ENCODE results near the gene ZFP1. TPM values are rescaled to one million over a fixed set of nuclear protein-coding genes. Genes with fewer than 3 reads are reported as not detected.

The ZFP1 gene
- 11.8 TPM for polyA plus RNA-seq (2013, experiment 1 of 2; ENCODE audit: insufficient read length)
- 11.2 TPM for polyA plus RNA-seq (2013, experiment 2 of 2; ENCODE audit: insufficient read length)

DNA sequence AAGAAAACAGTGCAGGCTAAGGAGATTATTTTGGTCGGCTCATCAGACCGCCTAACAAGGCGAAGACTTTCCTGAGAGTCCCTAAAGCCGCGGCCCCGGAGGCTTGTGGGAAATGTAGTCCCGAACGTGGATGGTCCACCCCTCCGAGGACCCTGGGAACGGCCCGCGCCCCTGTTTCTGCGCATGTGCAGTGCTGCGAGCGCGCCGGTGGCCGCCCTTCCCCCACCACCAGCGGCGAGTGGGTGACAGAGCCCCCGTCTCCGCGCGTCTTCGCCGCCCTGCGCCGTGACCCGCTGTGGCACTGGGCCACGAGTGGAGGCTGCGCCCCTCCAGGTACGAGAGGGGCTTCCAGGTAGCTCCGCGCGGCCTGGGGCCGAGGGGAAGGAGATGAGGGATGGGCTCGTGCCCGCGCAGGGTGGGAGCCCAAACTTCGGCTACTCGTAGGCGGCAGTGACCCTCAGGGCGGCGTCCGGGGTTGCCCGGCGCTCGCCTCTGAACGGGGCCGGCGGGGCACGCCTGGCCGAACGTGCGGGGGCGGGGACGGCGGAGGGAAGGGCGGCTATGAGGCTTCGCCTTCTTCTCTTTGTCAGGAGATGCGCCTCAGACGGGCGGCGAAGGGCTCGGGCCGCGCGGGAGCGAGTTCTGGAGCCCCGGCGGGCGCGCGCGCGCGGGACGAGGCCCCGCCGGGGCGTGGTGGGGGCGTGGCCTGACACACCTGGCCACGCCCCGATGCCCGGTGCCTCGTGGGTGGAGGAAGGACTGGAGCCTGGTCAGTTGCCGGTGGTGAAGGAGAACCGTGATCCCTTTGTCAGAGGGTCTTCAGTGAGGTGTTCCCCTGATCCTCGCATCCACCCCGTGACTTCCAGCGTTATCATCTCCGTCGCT, at the start of gene ZFP1:
Gene ZFP1, plus strand, starts transcription at position 214 of the 885 bp plus-strand sequence. CDS start 4,428 bp downstream, outside the sequence.
- peak; percentile 93 for DNase-seq

- DNase-seq, result no peak
Measured at GRCh38 chr16:75099075-75099667, 49.2 kb upstream of the ZFP1 start.

GRCh38 chr16:75099738-75100602, 48.4 kb upstream of the ZFP1 start:
- no peak for DNase-seq

GRCh38 chr16:75100603-75100990, 47.7 kb upstream of the ZFP1 start:
- DNase-seq, result no peak

- no peak for DNase-seq
Measured at GRCh38 chr16:75101635-75102034, 46.7 kb upstream of the ZFP1 start.

DNA sequence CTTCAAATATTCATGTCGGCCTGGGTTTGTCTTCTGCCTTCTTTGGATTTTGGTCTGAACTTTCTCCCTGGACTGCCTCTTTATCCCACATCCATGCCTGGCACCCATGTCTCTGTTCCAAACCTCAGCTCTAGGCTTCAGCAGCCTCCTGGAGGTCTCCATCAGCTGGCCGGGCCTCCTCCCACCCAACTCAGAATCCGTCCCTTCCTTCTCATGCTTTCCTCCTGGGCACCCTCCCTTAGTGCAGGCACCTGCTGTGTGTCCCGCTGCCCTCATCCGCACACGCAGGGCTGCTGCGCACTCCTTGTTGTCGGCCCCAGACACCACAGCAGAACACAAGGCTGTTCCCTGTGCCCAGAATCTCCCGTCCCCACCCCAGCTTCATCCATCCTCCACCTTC, 45.7 kb upstream of the ZFP1 start:
- DNase-seq, result no peak

- no peak for DNase-seq
Measured at GRCh38 chr16:75103994-75104393, 44.3 kb upstream of the ZFP1 start.

- no peak for DNase-seq
Measured at GRCh38 chr16:75104836-75105235, 43.5 kb upstream of the ZFP1 start.

DNA sequence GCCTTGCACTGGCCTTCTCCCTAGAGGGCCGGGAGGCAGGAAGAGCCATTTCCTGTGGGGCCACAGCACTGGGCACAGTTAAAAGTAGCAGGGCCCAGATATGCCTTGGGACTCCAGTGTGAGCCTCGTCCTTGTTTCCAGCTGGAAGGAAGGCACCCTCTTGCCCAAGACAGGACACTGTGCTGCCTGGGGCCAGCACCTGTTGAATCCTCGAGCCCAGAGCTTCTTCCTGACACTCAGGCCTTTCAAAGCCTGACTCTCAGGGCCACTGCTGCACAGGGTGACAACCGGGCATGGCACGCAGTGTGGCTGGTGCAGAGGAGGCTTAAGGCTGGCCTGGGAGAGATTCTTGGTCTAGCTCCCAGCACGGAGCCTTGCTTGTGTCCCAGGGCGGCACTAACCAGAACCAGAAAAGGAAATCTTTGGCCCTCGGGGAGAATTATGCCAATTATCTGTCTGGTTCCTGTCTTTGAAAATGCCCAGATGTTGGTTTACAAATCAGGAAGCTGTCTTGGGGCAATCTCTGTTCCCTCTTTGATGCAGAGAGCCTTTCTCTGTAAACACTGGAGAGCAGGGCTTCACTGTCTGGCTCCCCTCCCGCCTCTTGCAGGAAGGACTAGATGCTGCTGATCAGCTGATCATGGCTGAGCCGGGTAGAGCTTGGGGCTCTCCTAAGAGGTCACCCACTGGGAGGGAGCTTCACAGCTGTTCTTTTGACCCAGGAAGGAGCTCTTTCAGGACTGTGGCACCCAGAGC, 42.8 kb upstream of the ZFP1 start:
- no peak for DNase-seq

- no peak for DNase-seq
Measured at GRCh38 chr16:75106351-75107274, 41.7 kb upstream of the ZFP1 start.

GRCh38 chr16:75107505-75107904, 40.8 kb upstream of the ZFP1 start:
- no peak for DNase-seq

GRCh38 chr16:75108792-75109731, 39.3 kb upstream of the ZFP1 start:
- DNase-seq, result peak; percentile 88

DNA sequence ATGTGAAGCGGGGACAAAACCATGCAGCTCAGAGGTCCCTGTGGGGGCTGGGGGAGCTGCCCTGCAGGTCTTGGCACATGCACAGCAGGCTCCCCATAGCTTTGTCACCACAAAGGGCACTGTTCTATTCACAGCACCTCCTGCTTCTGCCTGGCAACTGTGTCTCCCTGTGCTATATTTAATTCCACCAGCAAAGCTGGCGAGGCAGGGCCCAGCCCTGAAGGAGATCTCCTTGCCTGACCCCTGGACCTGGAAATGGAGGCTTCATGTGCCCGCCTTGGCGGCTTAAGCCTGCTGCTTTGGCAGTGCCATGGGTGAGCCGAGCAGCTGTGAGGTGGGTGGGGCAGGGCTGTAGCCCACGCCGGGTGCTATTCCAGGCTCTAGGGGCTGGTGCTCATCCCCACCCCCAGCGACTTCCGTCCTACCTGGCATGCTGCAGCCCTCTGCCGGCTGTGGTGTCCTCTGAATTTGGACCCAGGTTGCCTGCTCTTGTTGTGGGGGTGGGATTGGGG, 38.5 kb upstream of the ZFP1 start:
- DNase-seq, result no peak

- peak; percentile 83 for DNase-seq
Measured at GRCh38 chr16:75110637-75111513, 37.4 kb upstream of the ZFP1 start.

DNA sequence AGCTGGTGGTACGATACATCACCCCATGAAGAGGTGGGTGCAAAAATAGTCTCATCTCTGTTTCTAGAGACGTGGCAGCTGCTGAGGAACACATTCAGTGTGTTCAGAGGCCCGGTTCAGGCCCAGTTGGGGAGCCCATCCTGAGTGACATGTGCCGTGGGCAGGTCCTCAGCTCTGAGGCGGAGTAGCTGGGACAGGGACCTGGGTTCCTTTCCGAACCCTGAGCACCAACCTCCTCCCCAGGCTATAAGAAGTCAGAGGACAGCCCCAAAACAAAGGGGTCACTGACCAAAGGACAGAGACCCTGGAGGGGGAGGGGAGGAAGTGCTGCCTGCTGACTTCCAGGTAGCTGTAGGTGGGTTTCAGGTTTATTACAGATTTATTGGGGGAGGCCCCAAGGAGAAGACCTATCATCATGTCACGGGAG, 36.8 kb upstream of the ZFP1 start:
- DNase-seq, result no peak

DNA sequence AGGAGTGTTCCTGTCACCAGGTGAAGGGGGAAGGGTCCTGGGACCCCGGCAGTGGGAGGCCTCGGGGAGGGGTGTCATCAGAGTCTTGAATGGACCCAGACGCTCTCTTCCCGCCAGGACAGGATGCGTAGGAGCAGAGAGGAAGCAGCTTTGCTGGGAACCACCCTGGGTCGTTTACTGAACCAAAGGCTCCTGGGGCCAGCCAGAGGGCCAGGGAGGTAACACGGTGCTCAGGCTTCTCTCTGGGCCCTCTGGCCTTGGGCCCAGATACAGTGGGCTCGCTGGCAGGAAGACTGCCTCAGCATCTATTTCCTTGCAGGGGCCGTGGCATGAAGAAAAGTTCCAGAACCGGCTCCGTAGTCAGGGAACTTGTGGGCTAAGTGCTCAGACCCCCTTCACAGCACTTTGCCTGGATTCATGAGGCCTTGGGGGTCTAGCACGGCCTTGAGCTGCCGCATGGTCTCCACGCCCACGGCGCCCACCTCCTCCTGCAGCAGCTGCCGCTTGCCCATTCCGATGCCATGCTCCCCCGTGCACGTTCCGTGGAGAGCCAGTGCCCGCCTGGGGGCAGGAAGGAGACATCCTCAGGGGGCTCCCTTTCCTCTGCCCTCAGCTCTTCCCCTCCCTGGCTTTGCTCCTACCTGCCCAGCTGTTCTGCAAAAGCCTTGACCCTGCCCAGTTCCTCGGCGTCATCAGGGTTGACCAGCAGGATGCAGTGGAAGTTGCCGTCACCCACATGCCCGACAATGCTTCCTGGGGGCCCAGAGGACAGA, 36.2 kb upstream of the ZFP1 start:
- DNase-seq, result no peak

DNA sequence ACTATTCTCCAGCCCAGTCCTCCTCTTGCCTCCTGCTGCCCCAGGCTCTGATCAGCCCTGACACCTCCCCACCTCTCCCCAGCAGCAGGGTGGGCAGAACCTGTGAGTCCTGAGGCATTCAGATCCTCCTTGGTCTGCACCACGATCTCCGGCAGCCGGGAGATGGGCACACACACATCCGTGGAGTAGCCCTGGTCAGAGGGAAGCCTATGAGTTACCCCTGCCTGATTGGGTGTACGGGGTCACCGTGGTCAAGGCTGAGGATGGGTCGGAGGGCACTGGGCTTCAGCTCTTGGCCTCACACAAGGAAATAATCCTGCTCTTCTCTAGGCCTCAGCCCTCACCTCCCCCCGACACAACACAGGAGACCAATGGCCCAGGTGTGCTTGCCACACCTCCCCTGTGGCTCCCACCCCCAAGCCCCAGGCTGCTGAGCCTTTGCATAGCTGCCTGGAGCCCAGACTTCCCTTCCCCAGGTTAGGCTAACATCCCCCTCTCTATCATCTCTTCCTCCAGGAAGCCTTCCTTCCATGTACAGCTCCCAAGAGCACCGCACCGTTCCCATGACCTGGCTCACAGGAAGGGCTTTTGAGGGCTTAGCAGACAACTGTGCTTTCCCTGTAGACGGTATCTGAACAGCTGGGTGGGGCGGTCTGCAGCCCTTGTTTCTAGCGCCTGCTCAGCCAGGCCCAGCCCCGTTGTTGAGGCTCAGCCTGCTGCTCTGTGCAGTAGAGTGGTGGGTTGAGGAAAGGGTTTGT, 35.4 kb upstream of the ZFP1 start:
- no peak for DNase-seq

Measured in fibroblast of skin of abdomen (primary cell).